ENCODE data around the gene NOL4L. TPM values are rescaled to one million over a fixed set of nuclear protein-coding genes. Genes with fewer than 3 reads are reported as not detected.

The NOL4L gene
- total RNA-seq, 6 experiments from 2014 or later: 12.0 to 16.3 (median 13.2) TPM

- peaks cover 7% of the 10 kb centered on the region for H3K27me3 Mint-ChIP-seq (ENCODE audit: insufficient read depth)
- TF ChIP-seq, protein P1, sequence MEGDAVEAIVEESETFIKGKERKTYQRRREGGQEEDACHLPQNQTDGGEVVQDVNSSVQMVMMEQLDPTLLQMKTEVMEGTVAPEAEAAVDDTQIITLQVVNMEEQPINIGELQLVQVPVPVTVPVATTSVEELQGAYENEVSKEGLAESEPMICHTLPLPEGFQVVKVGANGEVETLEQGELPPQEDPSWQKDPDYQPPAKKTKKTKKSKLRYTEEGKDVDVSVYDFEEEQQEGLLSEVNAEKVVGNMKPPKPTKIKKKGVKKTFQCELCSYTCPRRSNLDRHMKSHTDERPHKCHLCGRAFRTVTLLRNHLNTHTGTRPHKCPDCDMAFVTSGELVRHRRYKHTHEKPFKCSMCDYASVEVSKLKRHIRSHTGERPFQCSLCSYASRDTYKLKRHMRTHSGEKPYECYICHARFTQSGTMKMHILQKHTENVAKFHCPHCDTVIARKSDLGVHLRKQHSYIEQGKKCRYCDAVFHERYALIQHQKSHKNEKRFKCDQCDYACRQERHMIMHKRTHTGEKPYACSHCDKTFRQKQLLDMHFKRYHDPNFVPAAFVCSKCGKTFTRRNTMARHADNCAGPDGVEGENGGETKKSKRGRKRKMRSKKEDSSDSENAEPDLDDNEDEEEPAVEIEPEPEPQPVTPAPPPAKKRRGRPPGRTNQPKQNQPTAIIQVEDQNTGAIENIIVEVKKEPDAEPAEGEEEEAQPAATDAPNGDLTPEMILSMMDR (IDR thresholded peaks at IDR 0.05): no peak
- H3K9me3 Mint-ChIP-seq: no peaks in the 10 kb centered on the region
- H3K36me3 Mint-ChIP-seq (ENCODE audit: low read depth): no peaks in the 10 kb centered on the region
- peaks cover 6% of the 10 kb centered on the region; the same call in 1 of the 2 replicates for H3K4me1 Mint-ChIP-seq (ENCODE audit: low read depth)
- DNase-seq: no peak
- no peak overlapping the region for H3K27ac Mint-ChIP-seq
- H3K4me3 Mint-ChIP-seq: no peak overlapping the region
Observed at GRCh38 chr20:32566379-32567374, 18.5 kb downstream of the NOL4L start.

- no peaks in the 10 kb centered on the region for H3K9me3 Mint-ChIP-seq
- peaks cover 4% of the 10 kb centered on the region for H3K27me3 Mint-ChIP-seq (ENCODE audit: insufficient read depth)
- H3K4me1 Mint-ChIP-seq (ENCODE audit: low read depth): peaks cover 6% of the 10 kb centered on the region; the same call in 1 of the 2 replicates
- no peak overlapping the region for H3K4me3 Mint-ChIP-seq
- H3K36me3 Mint-ChIP-seq (ENCODE audit: low read depth): no peaks in the 10 kb centered on the region
- TF ChIP-seq, protein P1 (IDR thresholded peaks at IDR 0.05): no peak
- DNase-seq: no peak
- H3K27ac Mint-ChIP-seq: no peak overlapping the region
Observed at GRCh38 chr20:32565735-32566032, 19.4 kb downstream of the NOL4L start.

DNA sequence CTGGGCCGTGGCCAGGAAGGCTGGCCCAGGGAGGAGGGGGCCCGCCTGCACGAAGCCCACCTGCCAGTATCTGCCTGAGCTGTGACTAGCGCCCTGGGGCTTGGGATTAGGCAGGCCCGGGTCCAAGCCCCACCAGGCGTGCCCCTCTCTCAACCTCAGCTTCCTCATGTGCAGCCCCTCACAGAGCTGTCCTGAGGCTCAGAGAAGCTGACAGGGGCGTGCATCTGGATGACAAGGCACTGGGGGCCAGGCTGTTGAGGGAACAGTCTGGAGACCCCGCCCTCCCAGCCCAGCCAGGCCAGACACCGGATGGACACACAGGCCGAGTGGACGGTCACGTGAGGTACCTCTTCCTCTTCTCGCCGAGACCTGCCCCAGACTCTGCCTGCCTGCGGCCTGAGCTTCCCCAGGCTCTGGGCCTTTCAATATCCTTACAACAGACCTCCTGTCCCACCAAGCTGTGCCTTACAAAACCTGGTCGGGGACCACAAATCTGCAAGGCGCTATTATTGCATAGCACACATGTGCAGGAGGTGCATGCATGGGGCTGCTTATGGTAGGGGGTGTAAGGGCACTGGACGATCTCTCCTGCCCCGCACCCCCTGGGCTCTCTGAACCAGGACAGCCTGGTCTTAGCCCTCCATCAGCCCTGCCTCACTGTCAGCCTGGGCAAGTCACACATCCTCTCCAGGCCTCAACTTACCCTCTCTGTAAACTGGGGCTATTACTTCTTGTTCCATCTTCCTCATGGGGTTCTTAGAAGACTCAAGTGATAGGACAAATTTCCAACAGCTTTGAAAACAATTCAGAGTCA is 20.0 kb downstream of the NOL4L start:
- H3K27me3 Mint-ChIP-seq (ENCODE audit: insufficient read depth): peaks cover 4% of the 10 kb centered on the region
- no peak overlapping the region for H3K27ac Mint-ChIP-seq
- no peaks in the 10 kb centered on the region for H3K9me3 Mint-ChIP-seq
- no peaks in the 10 kb centered on the region for H3K36me3 Mint-ChIP-seq (ENCODE audit: low read depth)
- TF ChIP-seq, protein P1 (IDR thresholded peaks at IDR 0.05): no peak
- no peak for DNase-seq
- H3K4me1 Mint-ChIP-seq (ENCODE audit: low read depth): peaks cover 6% of the 10 kb centered on the region; the same call in 1 of the 2 replicates
- H3K4me3 Mint-ChIP-seq: no peak overlapping the region

- Mint-ChIP-seq H3K27me3 (ENCODE audit: insufficient read depth) (peaks cover 5% of the 10 kb centered on the region), H3K9me3 (no peaks in the 10 kb centered on the region), H3K4me1 (ENCODE audit: low read depth) (peaks cover 6% of the 10 kb centered on the region; the same call in 1 of the 2 replicates), H3K36me3 (ENCODE audit: low read depth) (no peaks in the 10 kb centered on the region), H3K27ac (no peak overlapping the region), H3K4me3 (no peak overlapping the region)
- DNase-seq: no peak
- TF ChIP-seq, protein P1 (IDR thresholded peaks at IDR 0.05): no peak
Observed at GRCh38 chr20:32564440-32564839, 20.7 kb downstream of the NOL4L start.

DNA sequence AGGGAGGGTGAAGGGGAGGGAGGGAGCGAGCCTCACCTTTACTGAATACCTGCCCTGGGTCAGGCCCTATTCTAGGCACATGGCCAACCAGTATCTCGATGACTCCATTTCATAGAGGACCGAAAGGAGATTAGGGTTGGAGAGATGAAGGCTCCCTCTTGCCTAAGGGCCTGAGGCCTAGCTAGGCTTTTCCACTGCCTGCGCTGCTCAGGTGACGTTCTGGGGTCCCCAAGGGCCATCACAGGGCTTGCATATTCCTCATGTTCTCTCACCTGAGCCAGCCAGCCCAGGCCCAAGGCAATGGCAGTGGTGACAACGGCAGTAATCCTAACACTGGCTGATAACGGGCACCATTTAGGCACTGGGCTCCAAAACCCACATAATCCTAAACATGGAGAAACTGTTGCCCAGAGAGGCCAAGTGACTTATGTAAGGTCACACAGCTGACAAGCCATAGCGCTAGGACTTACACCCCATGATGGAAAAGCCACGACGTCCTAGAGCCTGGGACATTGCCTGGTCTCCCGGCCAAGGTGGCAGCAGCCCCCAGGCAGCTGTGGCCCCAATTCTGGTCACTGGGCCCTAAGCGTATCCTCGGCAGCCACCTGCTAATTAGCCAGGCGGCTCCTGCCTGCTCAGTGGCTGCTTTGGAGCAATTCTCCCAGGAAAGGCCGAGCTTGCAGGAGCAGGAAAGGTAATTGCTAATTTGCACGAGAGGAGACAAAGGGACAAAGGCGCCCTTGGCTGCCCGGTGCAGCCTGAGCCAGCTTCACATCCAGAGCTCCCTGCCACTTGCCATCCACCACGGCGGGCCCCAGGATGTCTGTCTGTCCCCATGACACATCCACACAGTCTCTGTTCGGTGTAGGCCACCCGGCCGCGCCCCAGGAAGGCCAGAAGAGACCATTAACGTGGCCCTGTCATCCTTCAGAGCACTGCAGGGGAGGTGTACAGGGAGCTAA is 21.5 kb downstream of the NOL4L start:
- no peaks in the 10 kb centered on the region for H3K36me3 Mint-ChIP-seq (ENCODE audit: low read depth)
- H3K4me3 Mint-ChIP-seq: no peak overlapping the region
- no peak for DNase-seq
- no peaks in the 10 kb centered on the region for H3K9me3 Mint-ChIP-seq
- H3K27ac Mint-ChIP-seq: no peak overlapping the region
- peaks cover 6% of the 10 kb centered on the region; the same call in 1 of the 2 replicates for H3K4me1 Mint-ChIP-seq (ENCODE audit: low read depth)
- TF ChIP-seq, protein P1 (IDR thresholded peaks at IDR 0.05): no peak
- H3K27me3 Mint-ChIP-seq (ENCODE audit: insufficient read depth): peaks cover 1% of the 10 kb centered on the region

All from HFFc6 (cell line).